Testis (tissue), 3 donors: ENCODE results near the gene ERMP1. TPM values are rescaled to one million over a fixed set of nuclear protein-coding genes. Genes with fewer than 3 reads are reported as not detected.

ENCODE experiments used
- DNase-seq: peaks from one replicate; pipeline ENCODE4 v3.0.0-alpha.2; 2019
- H3K27ac ChIP-seq, 2 donors: fragments of 200-600 bp; sonication (generic); one replicate each; pipeline ENCODE4 v1.5.1; 2019
- H3K27me3 ChIP-seq: fragments of 200-600 bp; sonication (generic); one replicate; pipeline ENCODE4 v1.5.1; 2019
- H3K36me3 ChIP-seq: fragments of 200-600 bp; sonication (generic); one replicate; pipeline ENCODE4 v1.5.1; 2017; ENCODE audit warnings: low read depth; ENCODE audit errors: missing control alignments
- H3K4me1 ChIP-seq: fragments of 200-600 bp; sonication (generic); one replicate; pipeline ENCODE4 v1.5.1; 2019
- H3K4me3 ChIP-seq, 2 donors: fragments of 200-600 bp; sonication (generic); one replicate each; pipeline ENCODE4 v1.5.1; 2017 to 2019
- H3K9me3 ChIP-seq: fragments of 200-600 bp; sonication (generic); one replicate; pipeline ENCODE4 v1.5.1; 2017
- CTCF ChIP-seq, 3 experiments: fragments of 450-650 bp in 2 of 3; fragments of 200-600 bp in 1 of 3; sonication (generic) in 1 of 3; IDR thresholded peaks; one replicate each; pipeline ENCODE4 v1.5.1; 2016 to 2019; ENCODE audit warnings: antibody characterized with exemption in 3 of 3, mild to moderate bottlenecking in 2 of 3, moderate library complexity in 1 of 3
- POLR2A ChIP-seq: fragments of 450-650 bp; IDR thresholded peaks from one replicate; pipeline ENCODE4 v1.6.1; 2017; ENCODE audit warnings: antibody characterized with exemption, mild to moderate bottlenecking, moderate library complexity
- WGBS, 2 donors: methylation state at CpG; one replicate each; pipeline ENCODE4 v1.1.5; 2018; 5-methylcytosine and 5-hydroxymethylcytosine counted together
- intact Hi-C: fragments of 100-400 bp; cut with DNase I; formaldehyde crosslinking; loops from one replicate; pipeline ENCODE4 v1.15.1; 2023; ENCODE audit warnings: low total_unique reads
- polyA plus RNA-seq: library from polyadenylated mRNA; stranded (reverse); fragments of 350-450 nt; fragmentation: Illumina TruSeq; extraction: RNeasy Lipid Tissue Mini Kit (QIAGEN cat#74804); gene quantifications from one replicate; pipeline ENCODE4 v1.2.3, GENCODE V29; 2014; ENCODE audit warnings: low read depth, low replicate concordance; ENCODE audit not compliant: insufficient read depth
- total RNA-seq, 2 donors: library from RNA; depleted of rRNA; stranded (reverse); fragments of >200 nt; gene quantifications; one replicate each; pipeline ENCODE4 v1.2.3, GENCODE V29; 2016

ERMP1 gene
- total and polyA plus RNA-seq, 3 donors from 2014 or later: 25.7 to 28.9 (median 28.4) TPM

- no peaks in the 10 kb centered on the region for H3K4me1 ChIP-seq
- intact Hi-C loops: no loop called here
- no peaks in the 10 kb centered on the region for H3K36me3 ChIP-seq
- H3K27me3 ChIP-seq: no peaks in the 10 kb centered on the region
- no peaks in the 10 kb centered on the region for H3K9me3 ChIP-seq
- 86 to 90% methylated on average over 5 of the region's 5 CpGs for WGBS, 2 donors
- H3K27ac ChIP-seq: no peak overlapping the region
- H3K4me3 ChIP-seq: no peak overlapping the region
- DNase-seq: no peak
- TF ChIP-seq CTCF (IDR thresholded peaks at IDR 0.05) (no peak), POLR2A (no peak)
Measured at GRCh38 chr9:5767968-5768932, 64.7 kb downstream of the ERMP1 start.

- Histone ChIP-seq H3K9me3 (no peaks in the 10 kb centered on the region), H3K36me3 (no peaks in the 10 kb centered on the region), H3K4me1 (no peaks in the 10 kb centered on the region), H3K27me3 (no peaks in the 10 kb centered on the region), H3K27ac (no peak overlapping the region), H3K4me3 (no peak overlapping the region)
- no peak for DNase-seq
- TF ChIP-seq CTCF (IDR thresholded peaks at IDR 0.05) (no peak), POLR2A (no peak)
- intact Hi-C loops: no loop called here
- WGBS, 2 donors: 38 to 54% methylated on average over 1 of the region's 1 CpG
Measured at GRCh38 chr9:5764130-5764868, 68.6 kb downstream of the ERMP1 start.

GRCh38 chr9:5762421-5762820 is 70.5 kb downstream of the ERMP1 start:
- intact Hi-C loops: no loop called here
- Histone ChIP-seq H3K4me3 (no peak overlapping the region), H3K4me1 (no peaks in the 10 kb centered on the region), H3K27ac (no peak overlapping the region), H3K9me3 (no peaks in the 10 kb centered on the region), H3K27me3 (no peaks in the 10 kb centered on the region), H3K36me3 (no peaks in the 10 kb centered on the region)
- no peak for TF ChIP-seq CTCF (IDR thresholded peaks at IDR 0.05)
- no peak for TF ChIP-seq POLR2A
- WGBS, 2 donors: 93 to 97% methylated on average over 4 of the region's 4 CpGs
- no peak for DNase-seq

GRCh38 chr9:5760338-5760737 is 72.6 kb downstream of the ERMP1 start:
- Histone ChIP-seq H3K27ac (no peak overlapping the region), H3K4me3 (no peak overlapping the region), H3K36me3 (no peaks in the 10 kb centered on the region), H3K9me3 (no peaks in the 10 kb centered on the region), H3K27me3 (no peaks in the 10 kb centered on the region), H3K4me1 (no peaks in the 10 kb centered on the region)
- no peak for TF ChIP-seq CTCF (IDR thresholded peaks at IDR 0.05)
- TF ChIP-seq POLR2A: no peak
- WGBS, 2 donors: 89 to 90% methylated on average over 1 of the region's 1 CpG
- intact Hi-C loops: no loop called here
- DNase-seq: no peak
